ENCODE measurements around the gene ALPG. TPM values are rescaled to one million over a fixed set of nuclear protein-coding genes. Genes with fewer than 3 reads are reported as not detected.

ALPG gene
- total and polyA plus RNA-seq, 7 donors: not detected

GRCh38 chr2:232415736-232416520 is 9.3 kb downstream of the ALPG start:
- Histone ChIP-seq H3K27me3 (ENCODE audit: insufficient read depth in 3 of 3, low read length in 2 of 3) (peaks cover 0 to 63% (median 38%) of the 10 kb centered on the region in 3 donors), H3K27ac (no peak overlapping the region), H3K36me3 (ENCODE audit: insufficient read depth in 1 of 2, low read depth in 1 of 2) (no peaks in the 10 kb centered on the region), H3K4me1 (peaks cover 12% of the 10 kb centered on the region), H3K9me3 (no peaks in the 10 kb centered on the region), H3K4me3 (no peak overlapping the region)
- no peak for DNase-seq
- no peak for TF ChIP-seq CTCF (IDR thresholded peaks at IDR 0.05)
- no peak for ATAC-seq
- intact Hi-C loops (cut with DNase I): no loop called here
- WGBS, 3 donors: 92 to 93% (median 93%) methylated on average over 10 to 12 of the region's 12 CpGs

GRCh38 chr2:232416521-232417470 is 10.2 kb downstream of the ALPG start:
- Histone ChIP-seq H3K4me3 (no peak overlapping the region), H3K27me3 (ENCODE audit: insufficient read depth in 3 of 3, low read length in 2 of 3) (peaks cover 0 to 71% (median 42%) of the 10 kb centered on the region in 3 donors), H3K36me3 (ENCODE audit: insufficient read depth in 1 of 2, low read depth in 1 of 2) (no peaks in the 10 kb centered on the region), H3K9me3 (no peaks in the 10 kb centered on the region), H3K27ac (no peak overlapping the region), H3K4me1 (peaks cover 12% of the 10 kb centered on the region)
- ATAC-seq: no peak
- WGBS, 3 donors: 91 to 95% (median 95%) methylated on average over 16 to 17 of the region's 17 CpGs
- no peak for DNase-seq
- intact Hi-C loops (cut with DNase I): no loop called here
- TF ChIP-seq CTCF (IDR thresholded peaks at IDR 0.05): no peak

GRCh38 chr2:232417489-232417888 is 10.8 kb downstream of the ALPG start:
- TF ChIP-seq CTCF (IDR thresholded peaks at IDR 0.05): no peak
- ATAC-seq (no peak), DNase-seq (no peak)
- H3K4me3 ChIP-seq: no peak overlapping the region
- peaks cover 0 to 78% (median 45%) of the 10 kb centered on the region in 3 donors for H3K27me3 ChIP-seq (ENCODE audit: insufficient read depth in 3 of 3, low read length in 2 of 3)
- H3K4me1 ChIP-seq: peaks cover 12% of the 10 kb centered on the region
- H3K9me3 ChIP-seq: peaks cover 4% of the 10 kb centered on the region
- intact Hi-C loops (cut with DNase I): no loop called here
- no peak overlapping the region for H3K27ac ChIP-seq
- 72 to 91% (median 75%) methylated on average over 5 of the region's 5 CpGs for WGBS, 3 donors
- no peaks in the 10 kb centered on the region for H3K36me3 ChIP-seq (ENCODE audit: insufficient read depth in 1 of 2, low read depth in 1 of 2)

- WGBS, 3 donors: 58 to 62% (median 58%) methylated on average over 5 to 6 of the region's 6 CpGs
- no peak overlapping the region for H3K27ac ChIP-seq
- H3K4me1 ChIP-seq: peaks cover 12% of the 10 kb centered on the region
- H3K9me3 ChIP-seq: peaks cover 8% of the 10 kb centered on the region
- no peaks in the 10 kb centered on the region for H3K36me3 ChIP-seq (ENCODE audit: insufficient read depth in 1 of 2, low read depth in 1 of 2)
- H3K27me3 ChIP-seq (ENCODE audit: insufficient read depth in 3 of 3, low read length in 2 of 3): peaks cover 0 to 83% (median 45%) of the 10 kb centered on the region in 3 donors
- no peak for DNase-seq
- no peak for ATAC-seq
- no peak overlapping the region for H3K4me3 ChIP-seq
- no peak for TF ChIP-seq CTCF (IDR thresholded peaks at IDR 0.05)
- intact Hi-C loops (cut with DNase I): no loop called here
Observed at GRCh38 chr2:232418056-232418455, 11.4 kb downstream of the ALPG start.

All from psoas muscle (tissue), 8 donors.